Measurements from ENCODE around the gene CRYZL1. TPM values are rescaled to one million over a fixed set of nuclear protein-coding genes. Genes with fewer than 3 reads are reported as not detected.

Gene CRYZL1
- polyA plus RNA-seq (2013, experiment 1 of 2) = 43.5 TPM
- 46.4 TPM for polyA plus RNA-seq (2013, experiment 2 of 2)

- Histone ChIP-seq H3K27ac (ENCODE audit: low read depth, low read length, severe bottlenecking) (peak within 1 kb of the TSS; percentile 89), H3K4me3 (ENCODE audit: extremely low read depth, insufficient read depth, low read length, poor library complexity, severe bottlenecking) (peak within 1 kb of the TSS; percentile 83), H3K36me3 (ENCODE audit: control insufficient read depth, insufficient read depth, low read length) (peaks cover 11% of the 10 kb centered on the region), H3K4me1 (ENCODE audit: control insufficient read depth, insufficient read depth, low read length, poor library complexity, severe bottlenecking) (peaks cover 17% of the 10 kb centered on the region), H3K9me3 (ENCODE audit: control insufficient read depth, low read length) (no peaks in the 10 kb centered on the region)
- WGBS, 2 experiments (ENCODE audit: insufficient coverage in 2 of 2) = 0% methylated on average over 30 to 37 of the region's 38 CpGs
Measured at GRCh38 chr21:33641352-33642026, at the start of gene CRYZL1. TSS of gene CRYZL1 (minus strand) at chr21:33641741. CDS start at chr21:33631551, 10,190 bp downstream.

GRCh38 chr21:33690874-33691273 is 49.3 kb upstream of the CRYZL1 start:
- H3K27ac ChIP-seq (ENCODE audit: low read depth, low read length, severe bottlenecking) = no peak overlapping the region
- no peak overlapping the region for H3K4me3 ChIP-seq (ENCODE audit: extremely low read depth, insufficient read depth, low read length, poor library complexity, severe bottlenecking)
- H3K9me3 ChIP-seq (ENCODE audit: control insufficient read depth, low read length) = no peaks in the 10 kb centered on the region
- 80 to 90% methylated on average over 1 to 2 of the region's 5 CpGs for WGBS, 2 experiments (ENCODE audit: insufficient coverage in 2 of 2)
- peaks cover 6% of the 10 kb centered on the region for H3K36me3 ChIP-seq (ENCODE audit: control insufficient read depth, insufficient read depth, low read length)
- H3K4me1 ChIP-seq (ENCODE audit: control insufficient read depth, insufficient read depth, low read length, poor library complexity, severe bottlenecking) = peaks cover 26% of the 10 kb centered on the region

DNA sequence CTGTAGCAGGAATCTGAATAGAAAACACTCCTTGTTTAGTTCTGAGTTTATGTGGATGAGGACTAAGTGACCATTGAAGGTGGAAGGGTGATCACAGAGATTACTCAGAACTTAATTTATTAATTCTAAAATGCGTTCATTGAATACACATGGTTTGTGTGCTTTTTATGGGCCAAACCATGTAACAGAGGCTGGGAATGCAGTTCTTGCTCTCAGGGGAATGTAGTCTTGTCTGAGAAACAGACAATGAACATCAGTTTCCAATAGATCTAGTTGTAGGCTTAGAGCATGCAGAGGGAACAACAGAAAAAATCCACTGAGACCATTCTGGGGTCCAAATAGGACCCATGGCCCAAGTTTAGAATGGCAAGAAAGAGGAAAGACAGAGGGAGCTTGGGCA is 46.8 kb upstream of the CRYZL1 start:
- H3K4me1 ChIP-seq (ENCODE audit: control insufficient read depth, insufficient read depth, low read length, poor library complexity, severe bottlenecking) = peaks cover 45% of the 10 kb centered on the region
- H3K9me3 ChIP-seq (ENCODE audit: control insufficient read depth, low read length) = no peaks in the 10 kb centered on the region
- no peak overlapping the region for H3K4me3 ChIP-seq (ENCODE audit: extremely low read depth, insufficient read depth, low read length, poor library complexity, severe bottlenecking)
- no peak overlapping the region for H3K27ac ChIP-seq (ENCODE audit: low read depth, low read length, severe bottlenecking)
- peaks cover 6% of the 10 kb centered on the region for H3K36me3 ChIP-seq (ENCODE audit: control insufficient read depth, insufficient read depth, low read length)
- WGBS, 2 experiments (ENCODE audit: insufficient coverage in 2 of 2) = no CpG with 5 or more reads among the region's 1 CpG

DNA sequence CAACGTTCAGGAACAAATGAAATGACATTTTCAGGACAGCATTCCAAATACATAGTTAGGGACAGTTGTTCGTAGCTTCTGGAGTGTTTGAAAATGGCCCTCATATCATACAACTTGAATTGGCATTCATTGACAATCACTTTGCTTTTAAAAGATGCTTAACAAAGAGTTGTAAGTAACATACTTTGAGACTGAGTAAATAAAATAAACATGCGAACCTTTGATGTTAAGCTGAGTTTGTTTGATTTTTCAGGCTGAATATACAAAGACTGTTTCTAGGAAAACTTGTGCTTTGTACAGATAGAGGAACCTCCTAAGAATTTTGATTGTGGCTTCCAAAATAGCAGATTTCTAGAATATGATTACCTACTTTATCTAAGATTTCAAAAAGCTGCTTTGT is 46.1 kb upstream of the CRYZL1 start:
- peaks cover 50% of the 10 kb centered on the region for H3K4me1 ChIP-seq (ENCODE audit: control insufficient read depth, insufficient read depth, low read length, poor library complexity, severe bottlenecking)
- peaks cover 6% of the 10 kb centered on the region for H3K36me3 ChIP-seq (ENCODE audit: control insufficient read depth, insufficient read depth, low read length)
- WGBS, 2 experiments (ENCODE audit: insufficient coverage in 2 of 2) = 80% methylated on average over 1 of the region's 3 CpGs; no CpG with 5 or more reads in 1 of the 2 experiments
- H3K9me3 ChIP-seq (ENCODE audit: control insufficient read depth, low read length) = no peaks in the 10 kb centered on the region
- H3K27ac ChIP-seq (ENCODE audit: low read depth, low read length, severe bottlenecking) = no peak overlapping the region
- H3K4me3 ChIP-seq (ENCODE audit: extremely low read depth, insufficient read depth, low read length, poor library complexity, severe bottlenecking) = no peak overlapping the region

DNA sequence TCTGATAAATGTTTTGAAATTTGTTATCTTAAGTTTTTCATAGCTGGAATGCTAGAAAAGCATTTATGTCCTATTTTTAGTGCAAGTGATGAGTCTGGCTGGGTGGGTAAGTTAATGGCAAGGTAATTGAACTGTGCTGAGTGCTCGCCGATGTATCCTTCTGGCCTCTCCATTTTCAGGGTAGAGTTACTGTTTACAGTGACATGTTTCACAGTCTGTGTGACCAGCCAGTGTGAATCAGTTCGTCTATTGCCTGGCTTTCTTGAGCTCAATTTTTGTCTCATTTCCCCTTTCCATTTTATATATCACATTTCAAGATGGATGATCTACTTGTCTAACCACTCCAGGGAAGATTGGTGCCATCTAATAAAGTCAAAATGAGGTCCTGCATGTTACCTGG is 44.8 kb upstream of the CRYZL1 start:
- Histone ChIP-seq H3K36me3 (ENCODE audit: control insufficient read depth, insufficient read depth, low read length) (peaks cover 6% of the 10 kb centered on the region), H3K9me3 (ENCODE audit: control insufficient read depth, low read length) (no peaks in the 10 kb centered on the region), H3K27ac (ENCODE audit: low read depth, low read length, severe bottlenecking) (peak overlapping the region; percentile 95), H3K4me3 (ENCODE audit: extremely low read depth, insufficient read depth, low read length, poor library complexity, severe bottlenecking) (no peak overlapping the region), H3K4me1 (ENCODE audit: control insufficient read depth, insufficient read depth, low read length, poor library complexity, severe bottlenecking) (peaks cover 52% of the 10 kb centered on the region)
- WGBS, 2 experiments (ENCODE audit: insufficient coverage in 2 of 2) = 38 to 100% methylated on average over 1 of the region's 3 CpGs

DNA sequence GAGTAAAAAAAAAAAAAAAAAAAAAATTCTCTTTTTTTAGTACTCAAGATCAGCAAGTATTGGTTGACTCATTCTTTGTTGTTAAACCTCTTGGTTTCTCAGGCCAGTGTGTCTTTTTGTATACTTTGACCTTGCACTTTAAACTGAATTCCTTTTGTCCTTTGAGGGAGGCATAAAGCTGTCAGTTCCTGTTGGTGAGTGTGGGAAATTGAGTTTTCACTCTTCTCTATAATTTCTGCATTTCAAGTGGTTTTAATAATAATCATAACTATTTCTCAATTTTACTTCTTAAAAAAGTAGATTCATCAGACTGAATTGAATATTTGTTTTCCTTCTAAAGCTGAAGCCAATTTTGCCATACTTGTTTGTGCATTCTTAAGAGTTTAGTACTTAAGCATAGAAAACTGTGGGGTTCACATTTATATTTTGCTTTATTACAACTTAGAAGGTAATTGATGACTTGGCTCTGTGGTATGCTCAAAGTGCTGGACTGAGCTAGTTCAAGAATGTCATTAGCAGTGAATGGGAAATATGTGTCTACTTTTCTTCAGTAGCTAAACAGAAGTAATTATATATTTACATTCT is 44.2 kb upstream of the CRYZL1 start:
- Histone ChIP-seq H3K4me3 (ENCODE audit: extremely low read depth, insufficient read depth, low read length, poor library complexity, severe bottlenecking) (no peak overlapping the region), H3K9me3 (ENCODE audit: control insufficient read depth, low read length) (no peaks in the 10 kb centered on the region), H3K36me3 (ENCODE audit: control insufficient read depth, insufficient read depth, low read length) (peaks cover 6% of the 10 kb centered on the region), H3K27ac (ENCODE audit: low read depth, low read length, severe bottlenecking) (peak overlapping the region; percentile 95), H3K4me1 (ENCODE audit: control insufficient read depth, insufficient read depth, low read length, poor library complexity, severe bottlenecking) (peaks cover 52% of the 10 kb centered on the region)

- H3K36me3 ChIP-seq (ENCODE audit: control insufficient read depth, insufficient read depth, low read length) = peaks cover 6% of the 10 kb centered on the region
- WGBS, 2 experiments (ENCODE audit: insufficient coverage in 2 of 2) = 16 to 35% methylated on average over 3 to 4 of the region's 5 CpGs
- no peak overlapping the region for H3K4me3 ChIP-seq (ENCODE audit: extremely low read depth, insufficient read depth, low read length, poor library complexity, severe bottlenecking)
- H3K4me1 ChIP-seq (ENCODE audit: control insufficient read depth, insufficient read depth, low read length, poor library complexity, severe bottlenecking) = peaks cover 47% of the 10 kb centered on the region
- no peaks in the 10 kb centered on the region for H3K9me3 ChIP-seq (ENCODE audit: control insufficient read depth, low read length)
- peak overlapping the region; percentile 95 for H3K27ac ChIP-seq (ENCODE audit: low read depth, low read length, severe bottlenecking)
Measured at GRCh38 chr21:33684923-33685560, 43.5 kb upstream of the CRYZL1 start.

DNA sequence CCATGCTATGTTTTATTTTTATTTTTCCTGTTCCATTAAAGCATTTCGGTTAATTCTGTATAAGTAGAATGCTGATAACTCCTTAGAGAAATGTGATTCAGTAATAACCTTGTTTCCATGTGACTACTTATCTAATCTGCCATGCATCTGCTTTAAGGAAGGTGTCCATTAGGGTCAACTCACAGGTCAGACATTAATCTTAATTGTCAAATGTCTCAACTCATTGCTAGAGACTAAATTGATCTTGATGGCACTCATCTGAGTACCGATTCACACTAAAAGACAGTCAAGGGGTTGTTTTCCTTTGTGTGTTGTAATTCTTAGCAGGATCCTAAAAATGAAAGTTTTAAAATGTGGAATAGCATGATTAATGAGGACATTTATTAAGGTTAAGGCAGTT is 42.5 kb upstream of the CRYZL1 start:
- peaks cover 47% of the 10 kb centered on the region for H3K4me1 ChIP-seq (ENCODE audit: control insufficient read depth, insufficient read depth, low read length, poor library complexity, severe bottlenecking)
- no CpG with 5 or more reads among the region's 2 CpGs for WGBS, 2 experiments (ENCODE audit: insufficient coverage in 2 of 2)
- H3K36me3 ChIP-seq (ENCODE audit: control insufficient read depth, insufficient read depth, low read length) = no peaks in the 10 kb centered on the region
- peak overlapping the region; percentile 95 for H3K27ac ChIP-seq (ENCODE audit: low read depth, low read length, severe bottlenecking)
- H3K9me3 ChIP-seq (ENCODE audit: control insufficient read depth, low read length) = no peaks in the 10 kb centered on the region
- H3K4me3 ChIP-seq (ENCODE audit: extremely low read depth, insufficient read depth, low read length, poor library complexity, severe bottlenecking) = no peak overlapping the region

DNA sequence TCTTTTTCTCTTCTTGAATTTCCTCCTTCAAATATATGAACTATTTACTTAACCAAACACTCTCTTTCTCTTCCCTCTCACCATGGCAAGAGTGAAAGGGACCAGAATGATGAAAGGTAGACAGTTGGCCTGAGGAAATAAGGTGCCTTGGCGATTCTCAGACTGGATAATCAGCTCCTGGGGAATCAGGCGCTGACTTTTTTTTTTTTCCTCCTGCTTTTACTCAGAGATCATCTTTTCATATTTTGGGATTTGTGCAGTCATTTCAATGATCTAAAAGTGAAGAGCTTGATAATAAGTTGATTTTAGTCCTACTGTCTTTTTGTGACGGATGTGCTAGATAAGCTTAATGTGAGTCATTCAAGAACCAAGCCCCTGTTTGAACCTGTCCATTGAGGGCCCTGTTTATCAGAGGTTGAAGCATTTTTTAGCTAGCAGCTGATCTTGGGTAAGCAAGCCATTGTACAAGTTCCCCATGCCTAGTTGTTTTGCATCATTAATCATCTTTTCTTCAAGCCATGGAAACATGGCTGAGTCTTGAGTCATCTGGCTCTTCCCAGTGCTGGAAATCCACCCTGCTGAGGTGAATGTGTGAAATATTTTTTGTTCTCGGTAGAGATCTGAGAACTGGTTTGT is 41.6 kb upstream of the CRYZL1 start:
- WGBS, 2 experiments (ENCODE audit: insufficient coverage in 2 of 2) = 57 to 78% methylated on average over 1 to 2 of the region's 4 CpGs
- Histone ChIP-seq H3K4me3 (ENCODE audit: extremely low read depth, insufficient read depth, low read length, poor library complexity, severe bottlenecking) (no peak overlapping the region), H3K27ac (ENCODE audit: low read depth, low read length, severe bottlenecking) (peak overlapping the region; percentile 95)

DNA sequence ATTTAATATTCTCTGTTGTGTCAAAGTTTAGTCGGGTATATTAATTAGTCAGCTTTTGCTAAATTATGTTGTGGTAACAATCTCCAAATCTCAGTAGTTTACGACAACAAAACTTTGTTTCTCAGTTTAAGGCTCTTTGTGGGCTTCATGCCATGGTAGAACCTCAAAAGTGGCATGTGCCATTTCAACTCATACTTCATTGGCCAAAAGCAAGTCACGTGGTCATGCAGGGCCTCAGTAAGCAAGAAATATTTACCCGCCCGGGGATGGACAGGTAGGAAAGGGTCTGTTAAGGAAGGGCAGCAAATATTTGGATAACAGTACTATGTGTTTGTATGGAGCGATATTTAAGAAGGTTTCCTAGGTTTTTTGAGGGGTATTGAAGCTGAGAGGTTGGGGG is 39.3 kb upstream of the CRYZL1 start:
- Histone ChIP-seq H3K27ac (ENCODE audit: low read depth, low read length, severe bottlenecking) (no peak overlapping the region), H3K36me3 (ENCODE audit: control insufficient read depth, insufficient read depth, low read length) (peaks cover 5% of the 10 kb centered on the region), H3K4me3 (ENCODE audit: extremely low read depth, insufficient read depth, low read length, poor library complexity, severe bottlenecking) (no peak overlapping the region), H3K4me1 (ENCODE audit: control insufficient read depth, insufficient read depth, low read length, poor library complexity, severe bottlenecking) (peaks cover 27% of the 10 kb centered on the region), H3K9me3 (ENCODE audit: control insufficient read depth, low read length) (no peaks in the 10 kb centered on the region)
- 94 to 100% methylated on average over 4 of the region's 6 CpGs for WGBS, 2 experiments (ENCODE audit: insufficient coverage in 2 of 2)

More for the DNA sequence above, 41.6 kb upstream of the CRYZL1 start:
- Histone ChIP-seq H3K9me3 (ENCODE audit: control insufficient read depth, low read length) (no peaks in the 10 kb centered on the region), H3K4me1 (ENCODE audit: control insufficient read depth, insufficient read depth, low read length, poor library complexity, severe bottlenecking) (peaks cover 43% of the 10 kb centered on the region), H3K36me3 (ENCODE audit: control insufficient read depth, insufficient read depth, low read length) (peaks cover 2% of the 10 kb centered on the region)

Measured in mesodermal cell (in vitro differentiated cells).